Measurements from ENCODE around the gene SLC7A6.

DNA sequence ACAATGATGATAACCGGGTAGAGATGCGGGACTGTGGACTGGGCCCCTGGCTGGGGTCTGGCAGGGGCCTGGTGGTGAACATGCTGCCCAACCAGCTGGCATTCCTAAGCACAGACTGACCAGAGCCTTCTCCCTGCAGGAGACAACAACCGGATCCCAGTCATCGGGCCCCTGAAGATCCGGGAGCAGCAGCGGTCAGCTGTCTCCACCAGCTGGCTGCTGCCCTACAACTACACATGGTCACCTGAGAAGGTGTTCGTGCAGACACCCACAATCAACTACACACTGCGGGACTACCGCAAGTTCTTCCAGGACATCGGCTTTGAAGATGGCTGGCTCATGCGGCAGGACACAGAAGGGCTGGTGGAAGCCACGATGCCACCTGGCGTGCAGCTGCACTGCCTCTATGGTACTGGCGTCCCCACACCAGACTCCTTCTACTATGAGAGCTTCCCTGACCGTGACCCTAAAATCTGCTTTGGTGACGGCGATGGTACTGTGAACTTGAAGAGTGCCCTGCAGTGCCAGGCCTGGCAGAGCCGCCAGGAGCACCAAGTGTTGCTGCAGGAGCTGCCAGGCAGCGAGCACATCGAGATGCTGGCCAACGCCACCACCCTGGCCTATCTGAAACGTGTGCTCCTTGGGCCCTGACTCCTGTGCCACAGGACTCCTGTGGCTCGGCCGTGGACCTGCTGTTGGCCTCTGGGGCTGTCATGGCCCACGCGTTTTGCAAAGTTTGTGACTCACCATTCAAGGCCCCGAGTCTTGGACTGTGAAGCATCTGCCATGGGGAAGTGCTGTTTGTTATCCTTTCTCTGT is 5.1 kb upstream of the SLC7A6 start:
- TF ChIP-seq, protein P1, sequence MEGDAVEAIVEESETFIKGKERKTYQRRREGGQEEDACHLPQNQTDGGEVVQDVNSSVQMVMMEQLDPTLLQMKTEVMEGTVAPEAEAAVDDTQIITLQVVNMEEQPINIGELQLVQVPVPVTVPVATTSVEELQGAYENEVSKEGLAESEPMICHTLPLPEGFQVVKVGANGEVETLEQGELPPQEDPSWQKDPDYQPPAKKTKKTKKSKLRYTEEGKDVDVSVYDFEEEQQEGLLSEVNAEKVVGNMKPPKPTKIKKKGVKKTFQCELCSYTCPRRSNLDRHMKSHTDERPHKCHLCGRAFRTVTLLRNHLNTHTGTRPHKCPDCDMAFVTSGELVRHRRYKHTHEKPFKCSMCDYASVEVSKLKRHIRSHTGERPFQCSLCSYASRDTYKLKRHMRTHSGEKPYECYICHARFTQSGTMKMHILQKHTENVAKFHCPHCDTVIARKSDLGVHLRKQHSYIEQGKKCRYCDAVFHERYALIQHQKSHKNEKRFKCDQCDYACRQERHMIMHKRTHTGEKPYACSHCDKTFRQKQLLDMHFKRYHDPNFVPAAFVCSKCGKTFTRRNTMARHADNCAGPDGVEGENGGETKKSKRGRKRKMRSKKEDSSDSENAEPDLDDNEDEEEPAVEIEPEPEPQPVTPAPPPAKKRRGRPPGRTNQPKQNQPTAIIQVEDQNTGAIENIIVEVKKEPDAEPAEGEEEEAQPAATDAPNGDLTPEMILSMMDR (IDR thresholded peaks at IDR 0.05), result no peak
- no peak for TF ChIP-seq ZFX (IDR thresholded peaks at IDR 0.05; ENCODE audit: borderline replicate concordance)
